EH (cell line): ENCODE data around the gene VEPH1.
A peak's percentile ranks its signal among the peaks of the same experiment; 100 is the strongest.

Experiments
- DNase-seq: peaks from one replicate; pipeline ENCODE4 v3.0.0-alpha.2; 2015; ENCODE audit warnings: low read depth

Gene VEPH1

GRCh38 chr3:157502916-157503595, at the start of gene VEPH1:
Gene VEPH1 (minus strand): TSS chr3:157503416. CDS start chr3:157495349, 8,067 bp downstream.
- DNase-seq, result peak; percentile 71

GRCh38 chr3:157551961-157552360, 48.7 kb upstream of the VEPH1 start:
- DNase-seq, result no peak

- DNase-seq, result no peak
These were observed 46.3 kb upstream of the VEPH1 start for GRCh38 chr3:157549498-157549897.

GRCh38 chr3:157544501-157545130, 41.4 kb upstream of the VEPH1 start:
- peak; percentile 55 for DNase-seq

- DNase-seq, result no peak
These were observed 40.4 kb upstream of the VEPH1 start for GRCh38 chr3:157543501-157544035.

- DNase-seq, result peak; percentile 80
These were observed 39.7 kb upstream of the VEPH1 start for GRCh38 chr3:157542711-157543500.

GRCh38 chr3:157541506-157542236, 38.5 kb upstream of the VEPH1 start:
- DNase-seq, result no peak

- no peak for DNase-seq
These were observed 37.4 kb upstream of the VEPH1 start for GRCh38 chr3:157540656-157541055.

- DNase-seq, result no peak
These were observed 32.5 kb upstream of the VEPH1 start for GRCh38 chr3:157535667-157536066.

GRCh38 chr3:157534725-157535161, 31.5 kb upstream of the VEPH1 start:
- no peak for DNase-seq

GRCh38 chr3:157533298-157534070, 30.3 kb upstream of the VEPH1 start:
- DNase-seq, result peak; percentile 88

- peak; percentile 91 for DNase-seq
These were observed 29.5 kb upstream of the VEPH1 start for GRCh38 chr3:157532529-157533297.

- DNase-seq, result no peak
These were observed 28.6 kb upstream of the VEPH1 start for GRCh38 chr3:157531771-157532170.

GRCh38 chr3:157531301-157531660, 28.1 kb upstream of the VEPH1 start:
- DNase-seq, result peak; percentile 44

GRCh38 chr3:157530637-157531300, 27.6 kb upstream of the VEPH1 start:
- DNase-seq, result peak; percentile 62

- DNase-seq, result no peak
These were observed 26.5 kb upstream of the VEPH1 start for GRCh38 chr3:157529751-157530150.

GRCh38 chr3:157529085-157529484, 25.9 kb upstream of the VEPH1 start:
- DNase-seq, result no peak

- DNase-seq, result peak; percentile 37
These were observed 24.1 kb upstream of the VEPH1 start for GRCh38 chr3:157527131-157527881.

GRCh38 chr3:157526036-157526435, 22.8 kb upstream of the VEPH1 start:
- no peak for DNase-seq
